Neural progenitor cell (in vitro differentiated cells): ENCODE data around the gene ID4.

Experiments
- EZH2 ChIP-seq: fragments of 200-600 bp; sonication (generic); IDR thresholded peaks from 2 replicates; pipeline ENCODE4 v1.6.1; 2017; ENCODE audit warnings: antibody characterized with exemption, mild to moderate bottlenecking, moderate library complexity
- EZH2phosphoT487 ChIP-seq: fragments of 200-600 bp; sonication (generic); IDR thresholded peaks from 2 replicates; pipeline ENCODE4 v1.6.1; 2017; ENCODE audit warnings: antibody characterized with exemption
- TF ChIP-seq, protein P1 (sequence below): fragments of 200-600 bp; sonication (generic); IDR thresholded peaks from 2 replicates; pipeline ENCODE4 v1.5.1; 2017; ENCODE audit warnings: antibody characterized with exemption, mild to moderate bottlenecking

DNA sequence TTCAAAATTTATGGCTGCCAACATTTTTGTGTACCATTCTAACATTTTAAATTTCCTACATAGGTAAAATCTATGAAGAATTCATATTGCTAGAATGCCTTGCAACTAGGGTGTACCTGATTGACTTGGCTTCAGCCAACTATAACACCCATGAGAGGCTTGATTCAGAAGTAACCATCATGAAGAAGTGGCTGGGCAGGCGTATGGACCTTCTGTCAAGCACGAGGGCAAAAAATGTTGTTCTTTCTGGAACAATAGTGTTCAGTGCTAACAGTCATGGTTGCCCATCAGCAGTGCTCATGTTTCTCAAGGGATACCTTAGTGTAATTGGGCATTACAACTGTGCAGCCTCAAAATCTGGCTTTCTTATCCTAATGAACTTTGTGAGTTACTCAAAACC is 42.9 kb downstream of the ID4 start:
- TF ChIP-seq, protein P1, sequence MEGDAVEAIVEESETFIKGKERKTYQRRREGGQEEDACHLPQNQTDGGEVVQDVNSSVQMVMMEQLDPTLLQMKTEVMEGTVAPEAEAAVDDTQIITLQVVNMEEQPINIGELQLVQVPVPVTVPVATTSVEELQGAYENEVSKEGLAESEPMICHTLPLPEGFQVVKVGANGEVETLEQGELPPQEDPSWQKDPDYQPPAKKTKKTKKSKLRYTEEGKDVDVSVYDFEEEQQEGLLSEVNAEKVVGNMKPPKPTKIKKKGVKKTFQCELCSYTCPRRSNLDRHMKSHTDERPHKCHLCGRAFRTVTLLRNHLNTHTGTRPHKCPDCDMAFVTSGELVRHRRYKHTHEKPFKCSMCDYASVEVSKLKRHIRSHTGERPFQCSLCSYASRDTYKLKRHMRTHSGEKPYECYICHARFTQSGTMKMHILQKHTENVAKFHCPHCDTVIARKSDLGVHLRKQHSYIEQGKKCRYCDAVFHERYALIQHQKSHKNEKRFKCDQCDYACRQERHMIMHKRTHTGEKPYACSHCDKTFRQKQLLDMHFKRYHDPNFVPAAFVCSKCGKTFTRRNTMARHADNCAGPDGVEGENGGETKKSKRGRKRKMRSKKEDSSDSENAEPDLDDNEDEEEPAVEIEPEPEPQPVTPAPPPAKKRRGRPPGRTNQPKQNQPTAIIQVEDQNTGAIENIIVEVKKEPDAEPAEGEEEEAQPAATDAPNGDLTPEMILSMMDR, result no peak
- TF ChIP-seq EZH2 (no peak), EZH2phosphoT487 (no peak)
